OCI-LY1 (cell line): ENCODE results near the gene TTC28.

Source experiments
- H2AFZ ChIP-seq: fragments of 200-600 bp; sonication (generic), shearing (Covaris generic); 2 replicates; pipeline ENCODE4 v1.6.0; 2014; ENCODE audit warnings: antibody characterized with exemption, mild to moderate bottlenecking, low read length
- H3F3A ChIP-seq: fragments of 200-600 bp; sonication (generic), shearing (Covaris generic); 2 replicates; pipeline ENCODE4 v1.6.0; 2014; ENCODE audit warnings: mild to moderate bottlenecking, antibody characterized with exemption, low read length, moderate library complexity; ENCODE audit not compliant: insufficient read depth
- H3K27ac ChIP-seq: fragments of 200-600 bp; sonication (generic); 2 replicates; pipeline ENCODE4 v1.5.1; 2014; ENCODE audit warnings: low read length, mixed run types, mild to moderate bottlenecking, low read depth; ENCODE audit not compliant: poor library complexity, severe bottlenecking
- H3K27me3 ChIP-seq: fragments of 200-600 bp; sonication (generic); 2 replicates; pipeline ENCODE4 v1.6.0; 2014; ENCODE audit warnings: antibody characterized with exemption, mild to moderate bottlenecking, low read length, moderate library complexity; ENCODE audit not compliant: insufficient read depth
- H3K36me3 ChIP-seq: fragments of 200-600 bp; sonication (generic); 2 replicates; pipeline ENCODE4 v1.6.1; 2014; ENCODE audit warnings: mild to moderate bottlenecking, antibody characterized with exemption, low read length, moderate library complexity, mixed read lengths; ENCODE audit not compliant: insufficient read depth
- H3K4me1 ChIP-seq: fragments of 200-600 bp; sonication (generic); 2 replicates; pipeline ENCODE4 v1.5.1; 2014; ENCODE audit warnings: mild to moderate bottlenecking, low read length, moderate library complexity; ENCODE audit not compliant: insufficient read depth, severe bottlenecking
- H3K4me2 ChIP-seq: fragments of 200-600 bp; sonication (generic), shearing (Covaris generic); 2 replicates; pipeline ENCODE4 v1.6.1; 2014; ENCODE audit warnings: low read length
- H3K4me3 ChIP-seq: fragments of 200-600 bp; sonication (generic); 2 replicates; pipeline ENCODE4 v1.5.1; 2014; ENCODE audit warnings: low read length, low read depth, mild to moderate bottlenecking, mixed read lengths; ENCODE audit not compliant: poor library complexity, severe bottlenecking
- H3K79me2 ChIP-seq: fragments of 200-600 bp; shearing (Covaris generic); 2 replicates; pipeline ENCODE4 v1.6.1; 2016; ENCODE audit warnings: mixed run types, low read length, mixed read lengths; ENCODE audit not compliant: insufficient read depth
- H3K9ac ChIP-seq: fragments of 200-600 bp; sonication (generic), shearing (Covaris generic); 2 replicates; pipeline ENCODE4 v1.6.1; 2014; ENCODE audit warnings: mild to moderate bottlenecking, low read length, mixed read lengths
- H3K9me2 ChIP-seq: fragments of 200-600 bp; sonication (generic), shearing (Covaris generic); 2 replicates; pipeline ENCODE4 v1.6.1; 2014; ENCODE audit warnings: low read depth, mild to moderate bottlenecking, low read length, mixed read lengths
- H3K9me3 ChIP-seq: fragments of 200-600 bp; shearing (Covaris generic); 2 replicates; pipeline ENCODE4 v1.6.1; 2014; ENCODE audit warnings: low read length, mixed read lengths
- H4K20me1 ChIP-seq: fragments of 200-600 bp; sonication (generic), shearing (Covaris generic); 2 replicates; pipeline ENCODE4 v1.6.0; 2016; ENCODE audit warnings: mild to moderate bottlenecking, low read length; ENCODE audit not compliant: insufficient read depth
- EZH2 ChIP-seq: fragments of 200-600 bp; sonication (generic), shearing (Covaris generic); IDR thresholded peaks from 2 replicates; pipeline ENCODE4 v1.8.0; 2017; ENCODE audit warnings: borderline replicate concordance, mixed run types, mild to moderate bottlenecking, antibody characterized with exemption, low read length, moderate library complexity, mixed read lengths
- TF ChIP-seq, protein P1 (sequence below): fragments of 200-600 bp; sonication (generic), shearing (Covaris generic); IDR thresholded peaks from 2 replicates; pipeline ENCODE4 v1.5.1; 2017; ENCODE audit warnings: mild to moderate bottlenecking, antibody characterized with exemption, low read length, moderate library complexity, mixed read lengths

Gene TTC28

DNA sequence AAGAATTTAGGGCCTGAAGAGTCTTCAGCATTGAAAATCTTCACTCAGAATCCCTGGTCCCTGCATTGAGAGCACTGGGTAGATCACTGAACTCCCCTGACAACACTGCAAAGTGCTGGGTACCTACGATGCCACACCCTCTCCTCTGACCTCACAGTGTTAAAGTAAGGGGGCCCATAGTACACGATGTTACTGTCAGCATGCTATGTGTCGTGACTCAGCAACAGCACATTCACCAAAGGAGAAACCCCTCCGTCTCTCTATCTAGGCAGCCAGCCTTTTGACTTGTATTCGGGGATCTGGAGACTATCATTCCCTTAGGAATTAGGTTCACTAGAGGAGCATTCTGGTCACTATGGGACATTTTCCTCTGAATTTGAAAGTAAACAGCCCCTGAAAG is 693.2 kb downstream of the TTC28 start:
- H3K27ac ChIP-seq: no peak overlapping the region
- H3K9me2 ChIP-seq: no peaks in the 10 kb centered on the region
- H3K36me3 ChIP-seq: no peaks in the 10 kb centered on the region
- no peaks in the 10 kb centered on the region for H3K9me3 ChIP-seq
- peaks cover 8% of the 10 kb centered on the region for H3K4me1 ChIP-seq
- no peaks in the 10 kb centered on the region for H3K79me2 ChIP-seq
- H4K20me1 ChIP-seq: no peaks in the 10 kb centered on the region
- no peak overlapping the region for H3K9ac ChIP-seq
- TF ChIP-seq, protein P1, sequence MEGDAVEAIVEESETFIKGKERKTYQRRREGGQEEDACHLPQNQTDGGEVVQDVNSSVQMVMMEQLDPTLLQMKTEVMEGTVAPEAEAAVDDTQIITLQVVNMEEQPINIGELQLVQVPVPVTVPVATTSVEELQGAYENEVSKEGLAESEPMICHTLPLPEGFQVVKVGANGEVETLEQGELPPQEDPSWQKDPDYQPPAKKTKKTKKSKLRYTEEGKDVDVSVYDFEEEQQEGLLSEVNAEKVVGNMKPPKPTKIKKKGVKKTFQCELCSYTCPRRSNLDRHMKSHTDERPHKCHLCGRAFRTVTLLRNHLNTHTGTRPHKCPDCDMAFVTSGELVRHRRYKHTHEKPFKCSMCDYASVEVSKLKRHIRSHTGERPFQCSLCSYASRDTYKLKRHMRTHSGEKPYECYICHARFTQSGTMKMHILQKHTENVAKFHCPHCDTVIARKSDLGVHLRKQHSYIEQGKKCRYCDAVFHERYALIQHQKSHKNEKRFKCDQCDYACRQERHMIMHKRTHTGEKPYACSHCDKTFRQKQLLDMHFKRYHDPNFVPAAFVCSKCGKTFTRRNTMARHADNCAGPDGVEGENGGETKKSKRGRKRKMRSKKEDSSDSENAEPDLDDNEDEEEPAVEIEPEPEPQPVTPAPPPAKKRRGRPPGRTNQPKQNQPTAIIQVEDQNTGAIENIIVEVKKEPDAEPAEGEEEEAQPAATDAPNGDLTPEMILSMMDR: no peak
- no peak for TF ChIP-seq EZH2
- no peak overlapping the region for H3K4me2 ChIP-seq
- H3K4me3 ChIP-seq: no peak overlapping the region
- H2AFZ ChIP-seq: no peak overlapping the region
- H3K27me3 ChIP-seq: no peaks in the 10 kb centered on the region; the same call in 1 of the 2 replicates
- no peaks in the 10 kb centered on the region for H3F3A ChIP-seq

DNA sequence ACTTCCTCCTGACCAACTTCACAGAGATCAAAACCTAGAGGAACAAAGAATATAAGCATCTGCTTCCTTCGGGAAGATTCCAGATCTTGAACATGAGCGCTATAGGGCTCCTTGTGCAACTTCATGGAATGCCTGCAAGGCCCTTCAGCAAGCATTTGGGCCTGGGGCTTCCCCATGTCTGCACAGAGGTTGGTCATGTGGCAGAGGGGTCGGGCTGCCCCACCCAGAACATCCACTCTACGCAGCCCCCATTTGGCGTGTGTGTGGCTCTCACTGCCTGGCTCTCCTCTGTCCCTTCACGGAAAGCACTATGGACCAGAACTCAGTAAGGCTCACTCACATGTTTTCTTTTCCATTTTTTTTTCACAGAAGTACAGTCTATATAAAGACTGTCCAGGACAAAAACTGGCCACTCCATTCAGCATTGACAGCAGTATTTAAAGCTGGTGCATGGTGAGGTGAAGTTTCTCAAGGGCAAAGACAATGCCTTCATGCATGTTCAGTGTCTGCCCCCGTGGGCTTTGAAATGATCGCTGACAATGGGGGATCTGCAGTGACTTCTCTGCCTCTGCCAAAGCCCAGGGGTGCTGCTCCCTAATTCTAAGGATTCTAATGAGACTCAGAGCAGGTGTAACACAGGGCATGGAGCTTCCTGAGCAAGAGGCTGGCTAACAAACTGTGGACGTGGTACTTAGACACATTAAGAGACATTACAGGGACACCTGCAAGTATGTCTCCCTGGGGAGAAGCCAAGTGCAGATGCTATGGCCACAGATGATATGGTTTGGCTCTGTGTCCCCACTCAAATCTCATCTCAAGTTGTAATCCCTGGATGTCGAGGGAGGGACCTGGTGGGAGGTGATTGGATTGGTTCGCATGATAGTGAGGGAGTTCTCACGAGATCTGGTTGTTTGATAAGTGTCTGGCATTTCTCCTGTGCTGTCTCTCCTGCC is 694.0 kb downstream of the TTC28 start:
- H3F3A ChIP-seq: no peaks in the 10 kb centered on the region
- no peaks in the 10 kb centered on the region; the same call in 1 of the 2 replicates for H3K27me3 ChIP-seq
- no peak overlapping the region for H3K27ac ChIP-seq
- H4K20me1 ChIP-seq: no peaks in the 10 kb centered on the region
- no peak overlapping the region for H3K4me2 ChIP-seq
- no peak overlapping the region for H2AFZ ChIP-seq
- no peaks in the 10 kb centered on the region for H3K36me3 ChIP-seq
- TF ChIP-seq EZH2: no peak
- TF ChIP-seq, protein P1: no peak
- H3K4me1 ChIP-seq: no peaks in the 10 kb centered on the region
- H3K9ac ChIP-seq: no peak overlapping the region
- no peak overlapping the region for H3K4me3 ChIP-seq
- no peaks in the 10 kb centered on the region for H3K9me2 ChIP-seq
- H3K79me2 ChIP-seq: no peaks in the 10 kb centered on the region
- H3K9me3 ChIP-seq: no peaks in the 10 kb centered on the region

DNA sequence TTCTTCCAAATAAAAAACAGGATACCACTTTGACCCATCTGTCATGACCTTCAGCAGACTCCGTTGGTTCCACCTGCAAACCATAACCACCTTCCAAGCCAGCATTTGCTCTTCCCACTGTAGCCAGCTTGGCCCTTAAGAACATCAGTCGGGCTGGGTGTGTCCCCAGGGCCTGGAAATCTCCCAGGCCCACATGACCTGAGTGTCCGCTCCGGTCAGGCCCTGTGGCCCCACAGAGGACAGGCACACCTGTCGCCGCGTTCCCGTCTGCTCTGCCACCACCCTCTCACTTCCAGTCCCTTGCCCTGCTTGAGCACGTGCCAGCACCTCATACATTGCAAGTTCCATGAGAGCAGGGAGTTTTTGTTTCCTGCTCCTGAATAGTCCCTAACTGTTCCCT is 694.9 kb downstream of the TTC28 start:
- Histone ChIP-seq H3K79me2 (no peaks in the 10 kb centered on the region), H3K36me3 (no peaks in the 10 kb centered on the region), H2AFZ (no peak overlapping the region), H3K4me3 (no peak overlapping the region), H3F3A (no peaks in the 10 kb centered on the region), H3K4me2 (no peak overlapping the region), H3K9ac (no peak overlapping the region), H3K27ac (no peak overlapping the region), H4K20me1 (no peaks in the 10 kb centered on the region), H3K9me3 (no peaks in the 10 kb centered on the region), H3K4me1 (no peaks in the 10 kb centered on the region), H3K9me2 (no peaks in the 10 kb centered on the region), H3K27me3 (no peaks in the 10 kb centered on the region; the same call in 1 of the 2 replicates)
- no peak for TF ChIP-seq EZH2
- TF ChIP-seq, protein P1: no peak
